HG03342 (cell line): Measurements from ENCODE around the gene CEP83.
"Not testable (repeated sequence)": the region's sequence is repeated elsewhere in the genome, so short reads cannot be mapped to it uniquely, and the experiment has no call there.

ENCODE experiments used
- ATAC-seq: cut with Tn5 transposase; IDR thresholded peaks from one replicate; pipeline ENCODE4 v1.9.1; 2021; ENCODE audit warnings: mild to moderate bottlenecking, moderate library complexity; ENCODE audit not compliant: unreplicated experiment

Gene CEP83, protein sequence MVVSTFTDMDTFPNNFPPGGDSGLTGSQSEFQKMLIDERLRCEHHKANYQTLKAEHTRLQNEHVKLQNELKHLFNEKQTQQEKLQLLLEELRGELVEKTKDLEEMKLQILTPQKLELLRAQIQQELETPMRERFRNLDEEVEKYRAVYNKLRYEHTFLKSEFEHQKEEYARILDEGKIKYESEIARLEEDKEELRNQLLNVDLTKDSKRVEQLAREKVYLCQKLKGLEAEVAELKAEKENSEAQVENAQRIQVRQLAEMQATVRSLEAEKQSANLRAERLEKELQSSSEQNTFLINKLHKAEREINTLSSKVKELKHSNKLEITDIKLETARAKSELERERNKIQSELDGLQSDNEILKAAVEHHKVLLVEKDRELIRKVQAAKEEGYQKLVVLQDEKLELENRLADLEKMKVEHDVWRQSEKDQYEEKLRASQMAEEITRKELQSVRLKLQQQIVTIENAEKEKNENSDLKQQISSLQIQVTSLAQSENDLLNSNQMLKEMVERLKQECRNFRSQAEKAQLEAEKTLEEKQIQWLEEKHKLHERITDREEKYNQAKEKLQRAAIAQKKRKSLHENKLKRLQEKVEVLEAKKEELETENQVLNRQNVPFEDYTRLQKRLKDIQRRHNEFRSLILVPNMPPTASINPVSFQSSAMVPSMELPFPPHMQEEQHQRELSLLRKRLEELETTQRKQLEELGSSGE

DNA sequence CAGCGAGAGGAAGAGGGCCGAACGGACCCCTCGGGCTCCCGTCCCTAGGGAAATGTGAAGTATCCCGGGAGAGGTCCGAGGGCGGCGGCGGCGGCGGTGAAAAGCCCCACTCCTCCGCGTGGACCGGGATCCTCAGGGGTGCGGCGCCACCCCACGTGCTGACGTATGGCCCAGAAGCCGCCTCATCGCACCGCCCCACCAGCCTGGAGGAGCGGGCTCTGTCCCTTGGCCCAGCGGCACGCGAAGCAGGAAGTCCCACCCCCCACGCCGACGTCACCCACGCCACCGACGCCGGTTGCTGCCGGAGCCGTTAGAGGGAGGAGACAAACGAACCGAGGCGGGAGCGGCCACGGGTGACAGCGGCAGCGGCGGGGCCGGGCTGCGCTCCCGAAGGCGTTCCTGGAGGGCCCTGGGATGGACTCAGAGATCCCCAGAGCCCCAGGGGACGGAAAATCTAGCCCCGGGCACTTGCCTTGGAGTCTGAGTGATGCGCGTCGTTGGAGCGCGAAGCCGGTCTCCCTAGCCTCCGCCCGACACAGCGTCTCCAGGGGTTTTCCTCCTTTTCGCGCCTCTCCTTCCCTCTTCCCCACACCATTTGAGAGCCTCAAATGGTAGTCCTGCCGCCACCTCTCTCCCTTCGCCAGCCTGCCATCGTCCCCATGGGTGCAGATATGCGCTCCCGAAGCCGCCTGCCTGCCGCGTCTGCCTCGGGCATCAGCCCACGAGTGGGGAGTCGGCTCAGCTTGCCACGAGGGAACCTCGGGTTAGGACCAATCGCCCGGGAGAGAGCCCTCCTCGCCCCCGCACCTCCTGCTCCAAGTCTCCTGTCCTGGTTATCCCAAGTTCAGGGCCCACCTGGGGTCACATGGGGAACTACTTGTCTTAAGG is at the start of gene CEP83:
TSS of gene CEP83 (minus strand) at position 140 of the 888 bp plus-strand sequence. CDS start 47,377 bp downstream, outside the sequence.
- peak; percentile 97 for ATAC-seq

DNA sequence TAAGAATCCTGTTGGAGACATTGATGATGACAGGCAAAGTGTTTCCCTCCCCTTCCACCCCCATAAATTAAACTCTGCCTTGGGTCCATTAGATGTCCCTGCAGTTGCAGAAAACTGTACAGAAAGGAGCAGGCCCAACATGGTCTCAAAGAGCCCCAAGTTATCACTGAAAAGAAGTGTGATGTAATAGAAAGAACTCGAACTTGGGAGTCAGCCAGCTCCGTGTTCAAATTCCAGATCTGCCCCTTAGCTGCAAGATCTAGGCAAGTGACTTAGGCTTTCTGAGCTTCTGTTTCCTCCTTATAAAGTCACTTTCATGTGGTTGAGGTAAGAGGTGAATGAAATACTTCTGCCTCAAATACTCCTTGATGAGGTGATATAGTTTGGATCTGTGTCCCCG is 49.6 kb upstream of the CEP83 start:
- ATAC-seq = no peak

DNA sequence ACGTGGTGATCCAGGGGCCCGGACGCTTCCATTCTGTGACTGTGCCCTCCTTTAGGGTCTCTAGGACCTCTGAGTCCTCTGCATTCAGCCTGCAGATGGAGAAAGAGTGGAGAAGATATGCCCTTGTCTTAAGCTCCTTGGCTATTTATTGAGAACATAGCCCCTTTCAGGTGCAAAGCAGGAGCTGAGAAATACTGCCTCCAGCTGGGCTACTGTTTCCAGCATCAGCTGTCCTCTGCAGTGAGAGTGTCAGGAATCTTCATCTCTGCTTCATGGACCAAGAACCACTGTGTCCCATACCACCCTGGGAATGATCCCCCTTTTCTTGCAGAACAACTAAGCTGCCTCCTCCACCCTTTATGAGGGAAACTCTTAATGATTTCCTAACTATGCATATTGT is 47.8 kb upstream of the CEP83 start:
- no peak for ATAC-seq

DNA sequence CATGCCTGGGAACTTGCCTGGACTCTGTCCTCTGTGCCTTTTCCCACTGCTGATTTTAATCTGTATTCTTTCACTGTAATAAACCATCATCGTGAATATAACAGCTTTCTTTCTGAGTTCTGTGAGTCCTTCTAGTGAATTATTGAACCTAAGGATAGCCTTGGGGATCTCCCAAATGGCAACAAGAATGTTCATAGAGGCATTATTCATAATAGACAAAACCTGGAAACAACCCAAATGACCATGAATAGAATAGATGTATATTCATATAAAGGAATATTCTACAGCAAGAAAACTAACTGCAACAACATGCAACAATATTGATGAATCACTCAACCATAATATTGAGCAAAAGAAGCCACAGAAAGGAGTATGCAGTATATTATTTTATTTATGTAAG is 44.7 kb upstream of the CEP83 start:
- ATAC-seq = no peak

DNA sequence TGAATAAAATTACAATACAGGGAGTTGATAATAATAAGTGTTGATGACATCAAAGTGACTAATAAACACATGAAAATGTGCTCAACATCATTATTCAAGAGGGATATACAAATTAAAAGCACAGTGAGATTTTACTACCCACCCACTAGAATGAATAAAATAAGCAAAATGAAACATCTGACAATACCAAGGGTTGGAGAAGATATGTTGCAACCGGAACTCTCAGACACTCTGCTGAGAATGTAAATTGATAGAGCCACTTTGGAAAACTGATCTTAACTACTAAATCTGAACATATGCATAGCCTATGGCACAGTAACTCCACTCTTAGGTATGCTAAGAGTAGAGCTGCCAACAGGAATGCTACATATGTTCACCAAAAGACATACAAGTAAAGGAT is 44.0 kb upstream of the CEP83 start:
- no peak for ATAC-seq

DNA sequence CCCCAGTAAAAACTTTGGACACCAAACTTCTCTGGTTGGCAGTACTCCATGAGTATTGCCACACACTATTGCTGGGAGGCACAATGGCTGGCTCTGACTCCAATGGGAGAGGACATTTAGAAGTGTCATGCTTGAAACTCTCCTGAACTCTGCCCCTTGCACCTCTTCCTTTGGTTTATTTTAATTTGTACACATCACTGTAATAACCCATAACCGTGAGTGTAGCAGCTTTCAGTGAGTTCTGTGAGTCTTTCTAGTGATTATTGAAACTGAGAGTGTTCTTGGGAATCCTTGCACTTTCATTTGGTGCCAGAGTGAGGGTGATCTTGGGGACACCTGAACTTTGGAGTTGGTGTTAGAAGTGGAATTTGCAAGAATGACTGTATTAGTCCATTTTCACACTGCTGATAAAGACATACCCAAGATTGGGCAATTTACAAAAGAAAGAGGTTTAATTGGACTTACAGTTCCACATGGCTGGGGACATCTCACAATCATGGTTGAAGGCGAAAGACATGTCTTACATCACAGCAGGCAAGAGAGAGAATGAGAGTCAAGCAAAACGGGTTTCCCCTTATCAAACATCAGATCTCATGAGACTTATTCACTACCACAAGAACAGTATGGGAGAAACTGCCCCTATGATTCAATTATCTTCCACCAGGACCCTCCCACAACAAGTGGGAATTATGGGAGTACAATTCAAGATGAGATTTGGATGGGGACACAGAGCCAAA is 41.3 kb upstream of the CEP83 start:
- no peak for ATAC-seq

DNA sequence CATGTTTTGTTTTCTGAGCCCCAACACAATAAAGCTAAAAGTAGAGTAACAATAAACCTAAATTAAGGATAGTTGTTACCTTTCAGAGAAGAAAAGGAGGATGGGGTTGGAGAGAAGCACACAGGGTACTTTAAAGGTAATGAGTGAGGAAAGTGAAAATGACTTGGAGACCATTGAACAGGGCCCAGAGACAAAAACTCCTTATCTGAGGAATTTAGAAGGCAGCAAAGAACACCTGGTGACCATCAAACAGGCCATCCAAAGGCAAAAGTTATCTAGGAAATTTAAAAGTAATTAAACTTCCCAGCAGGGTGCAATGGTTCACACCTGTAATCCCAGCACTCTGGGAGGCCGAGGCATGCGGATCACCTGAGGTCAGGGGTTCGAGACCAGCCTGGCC is 39.0 kb upstream of the CEP83 start:
- no peak for ATAC-seq

DNA sequence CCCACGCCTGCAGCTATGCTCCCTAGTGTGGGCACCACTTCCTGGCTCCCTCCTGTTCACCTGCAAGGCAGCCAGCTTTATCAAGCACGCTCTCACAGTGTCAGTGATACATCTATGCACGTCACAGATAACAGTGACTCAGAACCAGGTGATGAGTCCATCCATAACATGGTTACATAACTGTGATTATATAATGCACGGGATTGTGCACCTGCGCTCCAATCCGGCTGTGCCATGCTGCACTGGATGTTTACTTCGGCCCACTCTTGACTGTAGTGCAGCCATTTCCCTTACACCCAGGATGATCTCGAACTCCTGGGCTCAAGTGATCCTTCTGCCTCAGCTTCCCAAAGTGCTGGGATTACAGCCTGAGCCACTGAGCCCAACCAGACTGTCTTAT is 38.4 kb upstream of the CEP83 start:
- ATAC-seq = no peak

GRCh38 chr12:94495445-94496115 is 35.9 kb upstream of the CEP83 start:
- no peak for ATAC-seq

DNA sequence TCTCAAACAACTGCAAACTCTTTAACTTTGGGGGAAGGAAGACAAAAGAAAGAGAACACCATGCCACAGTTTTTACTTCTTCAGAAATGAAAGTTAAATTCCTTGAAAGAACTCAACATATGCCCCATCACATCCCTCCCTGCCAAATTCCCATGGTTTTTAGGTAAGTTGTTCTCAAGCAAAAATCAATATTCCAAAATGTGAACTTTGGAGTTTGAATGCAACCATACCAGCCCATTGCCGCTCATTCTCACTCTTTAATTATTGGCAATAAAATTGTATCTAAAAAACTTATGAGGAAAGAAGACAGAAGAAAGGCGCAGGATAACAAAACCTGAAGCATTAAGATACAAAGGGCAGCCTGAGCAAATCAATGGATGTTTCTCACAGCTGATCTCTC is 31.8 kb upstream of the CEP83 start:
- no peak for ATAC-seq

- ATAC-seq = peak; percentile 99
Observed at GRCh38 chr12:94488463-94488862, 28.8 kb upstream of the CEP83 start.

- ATAC-seq = no peak
Observed at GRCh38 chr12:94481734-94482133, 22.1 kb upstream of the CEP83 start.

GRCh38 chr12:94469522-94469921 is 9.9 kb upstream of the CEP83 start:
- no peak for ATAC-seq

DNA sequence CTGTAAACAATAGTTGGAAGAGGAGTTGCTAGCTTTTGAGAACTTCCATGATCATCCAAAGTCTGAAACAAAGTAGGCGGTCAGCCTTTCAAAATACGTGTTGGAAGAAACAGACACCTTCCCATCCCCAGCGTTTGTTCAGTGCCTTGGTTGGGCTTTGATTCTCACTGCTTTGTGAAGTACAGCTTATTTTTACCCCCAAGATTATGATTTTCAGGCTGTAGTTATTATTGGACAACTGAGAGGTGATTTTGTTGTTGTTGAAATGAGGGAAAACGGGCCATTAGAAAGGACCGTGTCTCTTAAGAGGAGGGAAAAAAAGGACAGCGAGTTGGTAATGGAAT is 921 bp upstream of the CEP83 start:
- no peak for ATAC-seq

DNA sequence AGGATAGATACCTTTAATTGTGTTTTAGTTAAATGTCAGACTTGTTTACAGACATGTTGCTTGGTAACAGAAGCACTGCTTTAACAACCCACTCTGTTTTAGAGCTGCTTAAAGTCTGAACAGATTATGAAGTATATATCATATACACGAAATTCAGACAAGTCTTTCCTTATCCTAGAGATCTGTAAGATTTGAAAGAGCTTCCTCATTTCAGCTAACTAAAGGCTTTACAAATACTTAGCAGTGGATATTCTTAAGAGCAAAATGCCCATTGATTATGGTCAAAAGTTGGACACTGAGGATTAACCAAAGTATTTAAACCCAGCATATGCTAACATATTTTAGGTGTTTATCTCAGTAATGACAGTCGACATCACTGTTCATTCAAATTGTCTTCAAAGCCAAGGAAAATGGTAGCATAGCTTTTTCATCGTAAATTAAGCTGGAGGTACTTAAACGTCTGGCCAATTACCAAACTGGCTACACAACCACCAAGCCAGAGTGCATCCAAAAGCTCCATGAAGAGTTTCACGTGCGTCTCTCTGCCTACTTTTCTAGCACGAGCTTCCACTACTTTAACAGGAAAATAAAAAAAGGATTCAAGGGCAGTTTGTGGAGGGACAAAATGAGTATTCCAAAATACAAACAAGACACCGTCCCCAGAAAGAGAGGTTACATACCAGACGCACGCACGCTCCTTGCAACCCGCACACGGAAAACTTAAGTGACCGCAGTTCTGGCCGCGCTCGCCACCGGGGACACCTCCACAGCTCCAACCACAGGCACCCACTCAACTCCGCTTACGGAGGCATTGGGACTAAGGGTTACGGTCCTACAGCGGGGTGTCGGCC is 565 bp downstream of the CEP83 start:
- peak; percentile 33 for ATAC-seq

GRCh38 chr12:94457311-94457710 is 2.4 kb downstream of the CEP83 start:
- no peak for ATAC-seq

- not testable (repeated sequence) for ATAC-seq
Observed at GRCh38 chr12:94454318-94454717, 5.3 kb downstream of the CEP83 start.

GRCh38 chr12:94445662-94446061 is 14.0 kb downstream of the CEP83 start:
- no peak for ATAC-seq

DNA sequence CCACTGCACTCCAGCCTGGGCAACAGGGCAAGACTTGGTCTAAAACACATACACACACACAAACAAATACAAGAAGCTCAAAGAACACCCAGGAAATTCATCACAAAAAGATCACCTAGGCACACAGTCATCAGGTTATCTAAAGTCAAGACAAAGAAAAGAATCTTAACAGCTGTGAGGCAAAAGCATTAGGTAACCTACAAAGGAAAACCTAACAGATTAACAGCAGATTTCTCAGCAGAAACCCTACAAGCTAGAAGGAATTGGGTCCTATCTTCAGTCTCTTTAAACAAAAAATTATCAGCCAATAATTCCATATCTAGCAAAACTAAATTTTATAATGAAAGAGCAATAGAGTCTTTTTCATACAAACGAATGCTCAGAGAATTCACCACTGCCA is 22.4 kb downstream of the CEP83 start:
- no peak for ATAC-seq
